Mucosa of rectum (tissue), 2 donors: ENCODE results near the gene HEBP1.

Experiments
- H3K27ac ChIP-seq, 2 donors: one replicate each; pipeline ENCODE4 v1.7.0; 2013; ENCODE audit warnings: inconsistent platforms in 2 of 2, low read depth in 2 of 2, low read length in 2 of 2
- H3K27me3 ChIP-seq, 2 donors: one replicate each; pipeline ENCODE4 v1.7.0; 2013; ENCODE audit warnings: low read length in 2 of 2; ENCODE audit not compliant: control insufficient read depth in 2 of 2, insufficient read depth in 2 of 2
- H3K36me3 ChIP-seq, 2 donors: one replicate each; pipeline ENCODE4 v1.7.0; 2013; ENCODE audit warnings: low read length in 2 of 2; ENCODE audit not compliant: control insufficient read depth in 2 of 2, insufficient read depth in 2 of 2
- H3K4me1 ChIP-seq, 2 donors: one replicate each; pipeline ENCODE4 v1.7.0; 2013; ENCODE audit warnings: low read length in 2 of 2, mild to moderate bottlenecking in 1 of 2; ENCODE audit not compliant: control insufficient read depth in 2 of 2, insufficient read depth in 2 of 2
- H3K4me3 ChIP-seq, 2 donors: one replicate each; pipeline ENCODE4 v1.7.0; 2013; ENCODE audit warnings: low read length in 2 of 2
- H3K9ac ChIP-seq, 2 donors: one replicate each; pipeline ENCODE4 v1.7.0; 2013; ENCODE audit warnings: low read length in 2 of 2, low read depth in 1 of 2, mild to moderate bottlenecking in 1 of 2
- H3K9me3 ChIP-seq, 2 donors: one replicate each; pipeline ENCODE4 v1.7.0; 2013; ENCODE audit warnings: low read length in 2 of 2; ENCODE audit not compliant: control insufficient read depth in 2 of 2
- donor health status: healthy.
- donor health status: Normal muscosa, but diverticular disease.

HEBP1 gene

GRCh38 chr12:12979731-12980259 lies 20.3 kb downstream of the HEBP1 start:
- Histone ChIP-seq H3K36me3 (peaks cover 13 to 30% of the 10 kb centered on the region in 2 donors), H3K9ac (no peak overlapping the region), H3K4me3 (no peak overlapping the region), H3K9me3 (no peaks in the 10 kb centered on the region), H3K4me1 (peaks cover 3 to 8% of the 10 kb centered on the region in 2 donors), H3K27ac (no peak overlapping the region), H3K27me3 (no peaks in the 10 kb centered on the region)

GRCh38 chr12:12979126-12979525 lies 20.9 kb downstream of the HEBP1 start:
- Histone ChIP-seq H3K27me3 (no peaks in the 10 kb centered on the region), H3K27ac (no peak overlapping the region), H3K4me3 (no peak overlapping the region), H3K9ac (no peak overlapping the region), H3K9me3 (no peaks in the 10 kb centered on the region), H3K36me3 (peaks cover 13 to 36% of the 10 kb centered on the region in 2 donors), H3K4me1 (peaks cover 3 to 8% of the 10 kb centered on the region in 2 donors)

- Histone ChIP-seq H3K4me1 (peaks cover 0 to 4% of the 10 kb centered on the region in 2 donors), H3K9me3 (peaks cover 0 to 4% of the 10 kb centered on the region in 2 donors), H3K4me3 (no peak overlapping the region), H3K27ac (no peak overlapping the region), H3K36me3 (peaks cover 21 to 51% of the 10 kb centered on the region in 2 donors), H3K9ac (no peak overlapping the region), H3K27me3 (no peaks in the 10 kb centered on the region)
These were observed 22.8 kb downstream of the HEBP1 start for GRCh38 chr12:12977231-12977630.

- Histone ChIP-seq H3K36me3 (peaks cover 25 to 48% of the 10 kb centered on the region in 2 donors), H3K4me3 (no peak overlapping the region), H3K9ac (no peak overlapping the region), H3K27ac (peak overlapping the region in 1 of 2 donors; percentile 14), H3K9me3 (peaks cover 0 to 4% of the 10 kb centered on the region in 2 donors), H3K27me3 (no peaks in the 10 kb centered on the region), H3K4me1 (peaks cover 0 to 4% of the 10 kb centered on the region in 2 donors)
These were observed 23.7 kb downstream of the HEBP1 start for GRCh38 chr12:12976366-12976765.

GRCh38 chr12:12975322-12976077 lies 24.6 kb downstream of the HEBP1 start:
- Histone ChIP-seq H3K9me3 (peaks cover 0 to 4% of the 10 kb centered on the region in 2 donors), H3K36me3 (peaks cover 22 to 39% of the 10 kb centered on the region in 2 donors), H3K4me1 (peaks cover 0 to 4% of the 10 kb centered on the region in 2 donors), H3K4me3 (no peak overlapping the region), H3K27me3 (no peaks in the 10 kb centered on the region), H3K27ac (no peak overlapping the region), H3K9ac (no peak overlapping the region)

- Histone ChIP-seq H3K4me1 (peaks cover 0 to 4% of the 10 kb centered on the region in 2 donors), H3K9me3 (peaks cover 0 to 4% of the 10 kb centered on the region in 2 donors), H3K9ac (no peak overlapping the region), H3K27me3 (no peaks in the 10 kb centered on the region), H3K36me3 (peaks cover 18 to 36% of the 10 kb centered on the region in 2 donors), H3K4me3 (no peak overlapping the region), H3K27ac (no peak overlapping the region)
These were observed 25.9 kb downstream of the HEBP1 start for GRCh38 chr12:12974211-12974610.

GRCh38 chr12:12973019-12973418 lies 27.0 kb downstream of the HEBP1 start:
- Histone ChIP-seq H3K27ac (no peak overlapping the region), H3K36me3 (peaks cover 18 to 32% of the 10 kb centered on the region in 2 donors), H3K4me3 (no peak overlapping the region), H3K27me3 (no peaks in the 10 kb centered on the region), H3K4me1 (peaks cover 0 to 4% of the 10 kb centered on the region in 2 donors), H3K9me3 (peaks cover 0 to 4% of the 10 kb centered on the region in 2 donors), H3K9ac (no peak overlapping the region)

- H3K27me3 ChIP-seq = no peaks in the 10 kb centered on the region
- no peak overlapping the region for H3K27ac ChIP-seq
- H3K36me3 ChIP-seq = no peaks in the 10 kb centered on the region
These were observed 34.2 kb downstream of the HEBP1 start for GRCh38 chr12:12965836-12966235.

GRCh38 chr12:12964255-12964654 lies 35.8 kb downstream of the HEBP1 start:
- Histone ChIP-seq H3K36me3 (no peaks in the 10 kb centered on the region), H3K4me3 (no peak overlapping the region), H3K27ac (no peak overlapping the region), H3K4me1 (no peaks in the 10 kb centered on the region), H3K9ac (no peak overlapping the region), H3K27me3 (no peaks in the 10 kb centered on the region), H3K9me3 (no peaks in the 10 kb centered on the region)

More at GRCh38 chr12:12965836-12966235, 34.2 kb downstream of the HEBP1 start:
- Histone ChIP-seq H3K4me3 (no peak overlapping the region), H3K9me3 (no peaks in the 10 kb centered on the region), H3K9ac (no peak overlapping the region), H3K4me1 (no peaks in the 10 kb centered on the region)

- no peaks in the 10 kb centered on the region for H3K4me1 ChIP-seq
- H3K4me3 ChIP-seq = no peak overlapping the region
- no peak overlapping the region for H3K9ac ChIP-seq
- no peaks in the 10 kb centered on the region for H3K36me3 ChIP-seq
- H3K9me3 ChIP-seq = no peaks in the 10 kb centered on the region
- H3K27ac ChIP-seq = no peak overlapping the region
- H3K27me3 ChIP-seq = no peaks in the 10 kb centered on the region
These were observed 39.3 kb downstream of the HEBP1 start for GRCh38 chr12:12960639-12961209.
